GM18505 (cell line): ENCODE results near the gene MAEA.

Experiments
- ATAC-seq: cut with Tn5 transposase; IDR thresholded peaks from one replicate; pipeline ENCODE4 v1.9.1; 2021; ENCODE audit not compliant: unreplicated experiment
- POLR2A ChIP-seq: IDR thresholded peaks from 4 replicates; pipeline ENCODE4 v1.6.1; 2011; ENCODE audit warnings: borderline replicate concordance; ENCODE audit not compliant: insufficient read depth, insufficient read length; ENCODE audit errors: extremely low read depth

Gene MAEA

DNA sequence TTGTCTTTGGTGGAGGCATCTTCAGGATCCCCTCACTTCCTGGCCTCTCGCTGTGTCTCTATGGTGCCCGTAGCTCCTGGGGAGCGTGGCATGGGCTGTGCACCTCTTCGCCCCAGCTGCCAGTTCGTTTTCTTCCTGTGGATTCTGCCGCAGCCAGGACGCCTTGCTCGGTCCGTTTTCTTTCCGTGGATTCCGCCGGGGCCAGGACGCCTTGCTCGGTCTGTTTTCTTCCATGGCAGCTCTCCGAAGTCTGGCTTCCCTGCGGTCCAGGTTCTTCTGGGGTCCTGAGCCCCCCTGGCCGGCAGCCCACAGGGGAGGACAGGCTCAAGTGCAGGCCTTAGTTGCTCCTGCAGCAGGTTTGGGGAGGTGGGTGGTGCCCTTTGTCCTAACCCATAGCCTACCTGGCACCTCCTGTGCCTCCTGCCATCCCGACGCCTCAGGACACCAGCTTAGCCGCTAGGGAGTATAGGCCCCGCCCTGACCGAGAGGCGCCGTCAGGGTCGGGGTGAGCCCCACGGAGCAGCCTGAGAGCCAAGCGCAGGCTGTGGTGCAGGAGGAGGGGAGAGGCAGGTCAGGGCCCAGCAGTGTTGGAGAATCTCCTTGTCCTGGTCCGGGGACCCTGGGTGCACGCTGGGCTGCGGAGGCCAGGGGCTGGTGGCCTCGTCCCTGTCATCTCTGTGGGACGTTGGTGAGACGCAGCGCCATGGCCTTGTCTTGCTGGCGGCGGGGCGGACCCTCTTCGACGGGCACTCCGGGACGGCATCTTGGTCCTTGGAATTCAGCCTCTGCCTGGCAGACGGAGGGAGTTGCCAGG lies 84.4 kb downstream of the MAEA start:
- no peak for TF ChIP-seq POLR2A
- no peak for ATAC-seq

DNA sequence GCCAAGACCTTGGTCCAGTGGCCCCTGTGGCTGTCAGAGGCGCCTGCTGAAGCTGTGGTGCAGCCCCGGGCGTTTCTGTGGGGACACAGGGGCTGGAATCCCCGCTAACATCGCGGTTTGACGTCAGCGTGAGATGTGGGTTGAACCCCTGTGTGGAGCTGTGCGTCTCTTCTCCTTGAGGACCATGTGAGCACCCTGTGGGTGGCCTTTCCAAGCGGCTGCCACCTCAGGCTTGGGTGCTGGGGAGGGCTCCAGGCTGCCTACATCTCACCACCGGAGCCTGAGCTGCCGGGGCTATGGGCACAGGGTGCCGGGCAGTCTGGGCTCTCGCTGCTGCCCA lies 85.0 kb downstream of the MAEA start:
- no peak for TF ChIP-seq POLR2A
- no peak for ATAC-seq

DNA sequence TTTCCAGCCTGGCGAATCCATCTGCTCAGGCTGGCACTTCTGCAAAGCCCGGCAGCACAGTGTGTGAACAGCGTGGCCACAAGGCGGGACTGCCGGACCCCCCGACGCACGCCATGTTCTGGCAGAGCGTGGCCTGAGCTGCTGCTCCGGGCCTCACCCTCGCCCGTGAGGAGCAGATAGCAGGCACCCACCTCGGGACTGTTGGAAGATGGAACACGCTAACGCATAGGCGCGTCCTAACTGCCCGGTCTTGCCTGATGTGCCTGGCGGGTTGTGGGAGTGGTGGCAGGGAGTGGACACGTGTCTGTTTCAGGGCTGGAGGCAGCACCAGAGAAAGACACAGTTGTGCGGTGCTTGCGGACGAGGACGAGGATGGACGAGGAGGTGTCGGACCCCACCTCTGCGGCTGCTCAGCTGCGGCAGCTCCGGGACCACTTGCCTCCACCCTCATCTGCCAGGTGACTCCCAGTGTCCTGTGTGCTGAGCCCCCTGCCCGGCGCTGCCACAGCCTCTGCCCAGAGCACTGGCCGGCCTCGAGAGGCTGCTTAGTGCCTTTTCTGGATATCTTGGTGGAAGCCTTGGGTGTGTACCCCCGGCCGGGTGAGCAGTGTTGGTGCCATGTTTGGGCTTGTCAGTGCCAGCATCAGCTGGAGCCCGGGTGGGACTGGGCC lies 85.5 kb downstream of the MAEA start:
- TF ChIP-seq POLR2A, result no peak
- no peak for ATAC-seq

DNA sequence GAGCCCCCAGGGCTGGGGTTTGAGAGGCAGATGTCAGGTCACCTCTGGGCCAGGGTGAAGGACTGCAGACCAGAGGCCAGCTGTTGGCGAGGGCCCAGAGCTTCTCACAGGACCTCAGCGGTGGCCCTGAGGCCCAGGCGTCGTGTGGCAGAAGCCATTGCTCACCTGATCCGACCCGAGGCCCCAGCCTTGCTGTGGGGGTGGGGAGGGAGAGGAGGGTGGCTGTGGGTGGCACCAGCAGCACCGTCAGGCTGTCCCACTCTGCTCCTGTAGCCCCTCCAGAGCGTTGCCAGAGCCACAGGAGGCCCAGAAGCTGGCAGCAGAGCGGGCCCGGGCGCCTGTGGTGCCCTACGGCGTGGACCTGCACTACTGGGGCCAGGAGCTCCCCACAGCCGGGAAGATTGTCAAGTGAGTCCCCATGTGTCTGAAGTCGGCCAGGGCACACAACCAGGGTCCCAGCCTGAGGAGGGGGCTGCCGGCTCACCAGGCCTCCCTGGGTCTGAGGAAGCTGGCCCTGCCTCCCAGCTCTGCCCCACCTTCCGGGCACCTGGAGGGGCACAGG lies 86.2 kb downstream of the MAEA start:
- ATAC-seq, result no peak
- TF ChIP-seq POLR2A, result no peak

DNA sequence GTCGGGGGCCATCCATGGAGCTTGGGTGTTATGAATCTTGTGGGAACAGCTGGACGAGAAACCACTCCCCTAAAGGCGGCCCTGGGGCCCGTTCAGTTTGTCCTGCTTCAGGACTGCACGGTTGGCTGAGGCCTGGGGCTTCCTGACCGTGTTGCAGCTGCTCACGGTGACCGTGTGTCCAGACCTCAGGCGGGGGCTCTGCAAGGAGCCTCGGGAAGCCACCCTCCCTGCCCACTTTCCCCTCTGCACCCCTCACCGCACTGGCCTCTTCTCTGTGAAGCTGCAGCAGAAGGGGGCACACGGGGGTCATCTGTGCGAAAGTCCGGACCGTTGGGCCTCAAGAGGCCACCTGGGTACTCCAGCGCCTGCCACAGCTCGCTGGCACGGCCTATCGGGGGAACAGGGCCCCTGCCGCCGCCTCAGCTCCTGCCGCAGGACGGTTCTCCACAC lies 86.7 kb downstream of the MAEA start:
- no peak for ATAC-seq
- no peak for TF ChIP-seq POLR2A

DNA sequence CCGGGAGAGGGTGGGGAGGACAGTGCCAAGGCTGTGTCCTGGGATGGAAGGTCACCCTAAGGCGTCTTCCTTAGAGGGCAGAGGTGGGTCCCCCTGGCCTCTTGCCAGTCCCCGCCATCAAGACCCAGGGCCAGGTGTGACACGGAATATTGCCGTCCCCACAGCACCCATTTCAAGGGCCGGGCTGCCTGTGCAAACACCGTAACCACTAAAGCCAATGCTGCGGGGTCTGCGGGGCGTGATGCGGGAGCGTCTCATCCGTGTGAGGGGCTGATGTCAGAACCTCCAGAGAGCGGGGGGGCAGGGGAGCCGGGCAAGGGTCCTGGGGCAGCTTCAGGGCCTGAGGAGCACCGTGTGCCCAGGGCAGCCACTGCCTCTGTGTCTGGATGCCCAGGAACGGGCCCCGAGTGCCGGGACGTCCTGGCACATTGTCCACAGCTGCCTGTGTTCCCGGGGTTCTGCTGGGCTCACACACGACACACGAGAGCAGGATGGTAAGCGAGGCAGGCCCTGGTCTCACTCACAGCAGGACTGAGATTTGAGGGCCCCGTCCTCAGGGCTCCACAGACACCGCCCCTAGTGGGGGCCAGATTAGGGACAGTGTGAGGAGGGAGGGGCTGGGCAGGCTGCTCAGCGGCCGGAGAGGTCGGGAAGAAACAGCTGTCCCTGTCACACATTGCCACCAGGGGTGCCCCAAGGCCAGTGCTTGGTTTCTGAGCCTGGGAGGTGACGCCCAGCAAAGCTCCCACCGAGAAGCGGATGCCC lies 87.3 kb downstream of the MAEA start:
- TF ChIP-seq POLR2A, result no peak
- no peak for ATAC-seq

DNA sequence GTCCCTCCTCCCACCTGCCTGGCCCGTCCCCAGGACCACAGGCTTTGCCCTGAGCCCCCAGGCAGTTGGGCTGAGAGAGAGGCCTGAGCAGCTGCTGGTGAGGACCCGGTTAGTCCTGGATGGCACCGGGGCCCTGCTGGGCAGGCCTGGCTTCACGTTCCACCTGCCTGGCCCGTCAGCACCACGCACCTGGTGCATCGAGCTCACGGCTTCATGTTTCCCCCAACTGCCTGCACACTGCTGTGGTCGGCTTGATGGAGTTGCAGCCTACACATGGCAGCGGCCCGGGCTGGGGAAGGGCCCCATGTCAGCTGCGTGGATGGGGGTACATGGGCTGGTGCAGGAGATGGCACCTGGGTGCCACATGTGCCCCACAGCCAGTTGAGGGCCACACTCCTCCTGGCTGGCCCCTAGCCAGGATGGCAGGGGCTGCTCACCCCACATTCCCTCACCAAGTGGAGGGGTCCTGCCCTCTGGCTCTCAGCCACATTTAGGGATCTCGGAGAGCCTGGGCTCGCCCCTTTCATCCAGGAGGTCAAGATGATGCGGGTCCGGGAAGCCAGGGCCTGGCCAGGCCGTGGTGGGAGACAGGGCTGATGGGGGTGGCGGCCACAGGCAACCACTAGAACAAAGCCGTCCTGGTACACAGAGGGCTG lies 88.0 kb downstream of the MAEA start:
- no peak for ATAC-seq
- no peak for TF ChIP-seq POLR2A

DNA sequence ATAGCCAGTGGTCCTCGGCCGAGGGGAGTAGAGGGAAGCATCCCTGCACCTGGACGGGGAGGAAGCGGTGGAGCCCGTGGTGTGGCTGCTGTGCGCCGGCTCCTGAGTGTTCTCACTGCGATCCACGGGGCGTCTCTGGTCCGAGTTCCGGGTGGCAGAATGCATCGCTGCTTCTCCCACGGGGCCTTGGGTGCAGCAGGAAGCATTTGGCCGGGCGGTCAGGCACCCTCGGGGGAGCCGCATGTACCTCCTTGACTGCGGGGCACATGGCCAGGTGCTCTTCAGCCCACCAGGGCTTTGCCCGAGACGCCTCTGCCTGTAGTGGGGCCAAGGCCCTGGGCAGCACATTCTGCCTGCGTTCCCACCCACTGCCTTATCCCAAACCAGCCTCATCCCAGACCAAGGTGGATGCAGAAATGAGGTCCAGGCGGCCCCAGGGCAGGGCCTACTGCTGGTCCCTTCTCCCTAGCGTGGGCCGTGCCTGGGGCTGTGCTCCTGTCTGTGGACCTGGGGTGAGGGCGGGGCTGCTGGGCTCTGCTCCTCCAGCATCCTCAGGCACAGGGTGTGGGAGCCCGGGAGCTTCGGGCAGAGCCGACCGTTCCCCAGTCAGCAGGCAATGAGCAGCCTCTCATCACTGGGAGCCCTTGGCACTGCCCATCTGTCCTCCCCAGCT lies 89.0 kb downstream of the MAEA start:
- no peak for TF ChIP-seq POLR2A
- no peak for ATAC-seq

DNA sequence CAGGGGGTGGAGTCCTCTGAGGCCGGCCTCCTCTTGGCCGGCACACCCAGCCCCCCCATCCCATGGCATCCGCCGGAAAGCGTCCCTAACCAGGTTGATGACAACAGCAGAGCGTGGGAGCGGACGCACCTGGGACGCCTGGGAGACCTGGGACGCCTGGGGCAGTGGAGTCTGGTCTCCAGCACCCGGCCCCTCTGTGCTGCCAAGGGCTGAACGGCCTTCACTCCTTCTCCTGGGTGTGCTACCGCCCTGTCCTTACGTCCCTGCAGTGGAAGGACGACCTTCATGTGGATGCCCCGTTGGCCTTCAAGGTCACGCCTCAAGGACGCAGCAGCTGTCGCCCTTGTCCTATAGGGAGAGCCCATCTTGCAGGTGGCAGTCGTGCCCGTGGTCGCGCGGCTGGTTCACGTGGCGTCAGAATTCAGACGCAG lies 89.7 kb downstream of the MAEA start:
- ATAC-seq, result no peak
- TF ChIP-seq POLR2A, result no peak

DNA sequence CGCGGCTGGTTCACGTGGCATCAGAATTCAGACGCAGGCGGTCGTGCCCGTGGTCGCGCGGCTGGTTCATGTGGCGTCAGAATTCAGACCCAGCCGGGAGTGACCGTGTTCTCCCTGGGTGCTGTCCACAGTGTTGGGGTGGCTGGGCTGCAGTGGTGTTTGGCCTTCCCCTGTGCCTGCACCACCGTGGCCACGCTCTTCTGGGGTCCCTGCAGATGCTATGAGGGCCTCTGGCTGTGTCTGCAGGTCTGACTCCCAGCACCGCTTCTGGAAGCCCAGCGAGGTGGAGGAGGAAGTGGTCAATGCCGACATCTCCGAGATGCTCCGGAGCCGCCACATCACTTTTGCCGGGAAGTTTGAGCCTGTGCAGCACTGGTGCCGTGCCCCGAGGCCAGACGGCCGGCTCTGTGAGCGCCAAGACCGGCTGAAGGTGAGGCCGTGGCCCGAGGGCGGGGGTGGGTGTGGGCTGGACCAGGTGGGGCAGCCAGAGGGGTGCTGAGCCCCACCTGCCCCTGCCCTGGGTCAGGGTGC lies 90.2 kb downstream of the MAEA start:
- no peak for TF ChIP-seq POLR2A

DNA sequence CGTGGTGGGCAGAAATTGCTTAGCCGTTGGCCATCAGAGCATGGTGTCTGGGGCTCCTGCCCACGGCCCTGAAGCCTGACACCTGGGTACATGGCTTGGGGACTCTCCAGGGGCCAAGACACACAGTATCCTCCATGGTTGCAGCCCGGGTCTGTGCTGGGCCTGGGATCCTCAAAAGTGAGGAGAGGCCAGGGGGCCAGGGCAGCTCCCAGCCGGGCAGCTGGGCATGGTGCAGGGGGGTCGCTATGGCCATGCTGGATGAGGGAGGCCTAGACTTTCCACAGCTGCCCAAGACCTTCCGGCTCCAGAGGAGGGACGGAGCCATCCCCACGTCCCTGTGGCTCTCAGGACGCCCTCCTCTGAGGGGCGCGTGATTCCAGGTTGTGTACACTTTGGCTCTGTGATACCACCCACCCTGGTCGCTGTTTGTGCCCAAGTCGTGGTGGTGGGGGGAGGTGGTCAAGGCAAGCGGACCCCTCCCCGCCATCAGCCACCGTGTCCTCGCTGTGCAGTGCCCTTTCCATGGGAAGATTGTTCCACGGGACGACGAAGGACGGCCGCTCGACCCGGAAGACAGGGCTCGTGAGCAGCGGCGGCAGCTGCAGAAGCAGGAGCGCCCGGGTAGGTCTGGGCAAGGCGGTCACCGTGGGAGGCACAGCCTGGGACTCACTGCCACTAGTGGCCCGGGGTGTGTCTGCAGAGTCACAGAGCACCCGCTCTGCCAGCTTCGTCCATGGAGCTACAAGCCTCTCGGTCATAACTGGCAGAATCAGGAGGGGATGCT lies 90.9 kb downstream of the MAEA start:
- no peak for ATAC-seq
- no peak for TF ChIP-seq POLR2A

More for the DNA sequence above, 90.2 kb downstream of the MAEA start:
- no peak for ATAC-seq
